HEK293T (cell line): ENCODE results near the gene FGFR2.

Experiments used
- CTCF ChIA-PET: fragments of 350-600 bp; formaldehyde crosslinking; extraction: SDS; loops from one replicate; lab custom pipeline; 2021; ENCODE audit warnings: antibody characterized with exemption, inconsistent platforms; lab: Yijun Ruan, JAX
- POLR2A ChIA-PET: fragments of 350-600 bp; formaldehyde crosslinking; extraction: SDS; loops from one replicate; lab custom pipeline; 2020; ENCODE audit warnings: antibody characterized with exemption, inconsistent platforms; lab: Yijun Ruan, JAX
- DNase-seq: peaks from one replicate; pipeline ENCODE4 v3.0.0; 2012; ENCODE audit warnings: mixed read lengths; ENCODE audit errors: extremely low spot score
- ARNT ChIP-seq: fragments of 450-650 bp; IDR thresholded peaks from 2 replicates; pipeline ENCODE4 v1.6.1; 2017; ENCODE audit warnings: mild to moderate bottlenecking
- BHLHE40 ChIP-seq: fragments of 450-650 bp; IDR thresholded peaks from 2 replicates; pipeline ENCODE4 v1.6.1; 2016; ENCODE audit warnings: mild to moderate bottlenecking, moderate library complexity, borderline replicate concordance
- CTBP1 ChIP-seq: fragments of 450-650 bp; IDR thresholded peaks from 2 replicates; pipeline ENCODE4 v1.6.1; 2016; ENCODE audit warnings: borderline replicate concordance
- ELF4 ChIP-seq: fragments of 450-650 bp; IDR thresholded peaks from 2 replicates; pipeline ENCODE4 v1.6.1; 2017; ENCODE audit warnings: antibody characterized with exemption
- FOXA1 ChIP-seq: fragments of 450-650 bp; IDR thresholded peaks from 2 replicates; pipeline ENCODE4 v1.6.1; 2016; ENCODE audit warnings: mild to moderate bottlenecking
- FOXK2 ChIP-seq: fragments of 450-650 bp; IDR thresholded peaks from 2 replicates; pipeline ENCODE4 v1.6.1; 2016; ENCODE audit warnings: mild to moderate bottlenecking
- FOXM1 ChIP-seq: fragments of 450-650 bp; IDR thresholded peaks from 2 replicates; pipeline ENCODE4 v1.6.1; 2017; ENCODE audit warnings: mild to moderate bottlenecking, borderline replicate concordance
- HDGF ChIP-seq: fragments of 450-650 bp; IDR thresholded peaks from 2 replicates; pipeline ENCODE4 v1.6.1; 2017; ENCODE audit warnings: antibody characterized with exemption, borderline replicate concordance
- L3MBTL2 ChIP-seq: fragments of 450-650 bp; conservative IDR thresholded peaks from 2 replicates; pipeline ENCODE4 v1.6.1; 2016; ENCODE audit warnings: mild to moderate bottlenecking
- LEF1 ChIP-seq: fragments of 450-650 bp; IDR thresholded peaks from 2 replicates; pipeline ENCODE4 v1.6.1; 2017; ENCODE audit warnings: mild to moderate bottlenecking, borderline replicate concordance
- NFRKB ChIP-seq: fragments of 450-650 bp; IDR thresholded peaks from 2 replicates; pipeline ENCODE4 v1.6.1; 2016; ENCODE audit warnings: mild to moderate bottlenecking, moderate library complexity
- SP1 ChIP-seq: fragments of 450-650 bp; IDR thresholded peaks from 2 replicates; pipeline ENCODE4 v1.6.1; 2017
- SUZ12 ChIP-seq: fragments of 450-650 bp; IDR thresholded peaks from 2 replicates; pipeline ENCODE4 v1.6.1; 2016; ENCODE audit warnings: mild to moderate bottlenecking
- TARDBP ChIP-seq: fragments of 450-650 bp; IDR thresholded peaks from 2 replicates; pipeline ENCODE4 v1.6.1; 2016
- ZNF384 ChIP-seq: fragments of 450-650 bp; IDR thresholded peaks from 2 replicates; pipeline ENCODE4 v1.6.1; 2016
- TF ChIP-seq, protein P1 (sequence below): fragments of 450-650 bp; IDR thresholded peaks from 2 replicates; pipeline ENCODE4 v1.6.1; 2016

The FGFR2 gene

DNA sequence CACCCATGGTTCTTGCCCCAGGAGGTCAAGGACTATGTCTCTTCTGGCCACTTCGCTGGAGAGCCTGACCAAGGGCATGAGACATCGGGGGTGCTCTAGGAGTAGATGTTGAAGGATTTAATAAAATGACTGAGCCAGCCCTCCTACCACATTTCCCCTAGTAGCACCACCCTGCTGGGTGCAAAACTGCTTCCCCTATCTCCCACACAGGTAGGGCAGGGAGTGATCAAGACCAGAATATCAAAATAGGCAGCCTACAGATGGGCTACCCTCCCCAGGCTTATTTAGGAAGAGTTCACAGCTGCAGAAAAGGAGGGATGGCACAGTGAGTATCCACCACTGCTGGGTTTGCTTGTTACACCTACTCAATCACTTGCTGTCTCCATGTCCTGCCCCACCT is 103.9 kb downstream of the FGFR2 start:
- ChIA-PET POLR2A (no interaction called here), CTCF (no interaction called here)
- no peak for DNase-seq
- TF ChIP-seq SUZ12 = no peak
- no peak for TF ChIP-seq HDGF
- TF ChIP-seq CTBP1 = no peak
- TF ChIP-seq L3MBTL2 = no peak
- TF ChIP-seq SP1 = no peak
- TF ChIP-seq, protein P1, sequence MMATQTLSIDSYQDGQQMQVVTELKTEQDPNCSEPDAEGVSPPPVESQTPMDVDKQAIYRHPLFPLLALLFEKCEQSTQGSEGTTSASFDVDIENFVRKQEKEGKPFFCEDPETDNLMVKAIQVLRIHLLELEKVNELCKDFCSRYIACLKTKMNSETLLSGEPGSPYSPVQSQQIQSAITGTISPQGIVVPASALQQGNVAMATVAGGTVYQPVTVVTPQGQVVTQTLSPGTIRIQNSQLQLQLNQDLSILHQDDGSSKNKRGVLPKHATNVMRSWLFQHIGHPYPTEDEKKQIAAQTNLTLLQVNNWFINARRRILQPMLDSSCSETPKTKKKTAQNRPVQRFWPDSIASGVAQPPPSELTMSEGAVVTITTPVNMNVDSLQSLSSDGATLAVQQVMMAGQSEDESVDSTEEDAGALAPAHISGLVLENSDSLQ = no peak
- TF ChIP-seq FOXM1 = no peak
- no peak for TF ChIP-seq NFRKB
- no peak for TF ChIP-seq ARNT
- no peak for TF ChIP-seq ELF4
- TF ChIP-seq LEF1 = no peak
- TF ChIP-seq FOXA1 = no peak
- no peak for TF ChIP-seq TARDBP
- no peak for TF ChIP-seq BHLHE40
- TF ChIP-seq FOXK2 = no peak

DNA sequence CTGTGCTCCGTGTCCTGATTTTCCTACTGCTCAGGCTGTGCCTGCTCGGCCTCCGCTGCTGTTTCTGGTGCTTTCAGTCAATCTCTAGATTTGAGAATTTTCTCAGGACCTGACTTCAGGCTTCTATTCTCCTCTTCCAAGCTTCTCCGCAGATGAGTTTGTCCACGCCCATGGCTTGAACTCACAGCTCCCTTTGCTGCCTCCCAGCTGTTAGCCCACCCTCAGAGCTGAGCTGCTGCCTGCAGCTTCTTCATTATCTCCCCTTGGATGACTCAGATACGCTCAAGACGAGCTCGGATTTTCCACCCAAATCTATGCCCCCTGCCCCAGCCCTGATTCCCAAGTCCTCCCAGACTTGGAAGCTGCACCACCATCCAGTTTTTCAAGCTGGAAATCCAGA is 104.7 kb downstream of the FGFR2 start:
- DNase-seq = no peak
- ChIA-PET CTCF (no interaction called here), POLR2A (no interaction called here)
- TF ChIP-seq NFRKB (no peak), L3MBTL2 (no peak), FOXK2 (no peak), TARDBP (no peak), FOXM1 (no peak), SUZ12 (no peak), HDGF (no peak), FOXA1 (no peak)
- TF ChIP-seq, protein P1 = no peak

DNA sequence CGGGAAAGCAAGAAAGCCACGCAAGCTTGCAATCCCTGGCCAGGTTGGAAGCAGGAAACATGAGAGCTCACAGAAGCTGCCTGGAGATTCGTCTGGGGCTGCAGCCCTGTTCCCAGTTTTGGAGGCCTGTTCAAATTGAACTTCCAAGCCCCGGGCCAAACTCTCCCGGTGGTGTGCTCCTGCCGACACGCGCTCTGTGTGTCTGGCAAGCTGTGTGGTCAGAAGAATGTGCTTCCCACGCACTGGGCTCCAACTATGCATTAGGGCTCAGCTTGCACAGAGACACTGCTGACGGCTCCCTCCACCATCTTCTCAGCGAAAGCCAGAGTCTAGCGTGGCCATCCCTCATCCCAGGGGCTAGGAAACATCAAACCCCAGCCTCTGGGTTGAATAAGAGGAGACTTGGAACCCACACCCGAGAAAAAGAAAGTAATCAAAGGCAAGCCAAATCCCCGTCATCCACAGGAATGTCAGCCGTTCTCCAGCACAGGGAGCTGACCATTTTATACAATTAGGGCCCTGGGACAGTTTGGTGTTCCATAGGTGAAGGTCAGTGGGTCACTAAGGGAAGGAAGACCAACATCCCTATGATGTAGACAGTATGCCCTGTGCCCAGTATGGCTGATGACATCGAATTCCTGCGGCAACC is 107.2 kb downstream of the FGFR2 start:
- POLR2A ChIA-PET = no interaction called here
- TF ChIP-seq CTBP1 (no peak), TARDBP (no peak), FOXA1 (no peak), ELF4 (no peak), L3MBTL2 (no peak), SUZ12 (no peak), HDGF (no peak), SP1 (no peak), FOXK2 (no peak), ARNT (no peak), LEF1 (no peak), ZNF384 (no peak)
- CTCF ChIA-PET = no interaction called here
- DNase-seq = no peak

DNA sequence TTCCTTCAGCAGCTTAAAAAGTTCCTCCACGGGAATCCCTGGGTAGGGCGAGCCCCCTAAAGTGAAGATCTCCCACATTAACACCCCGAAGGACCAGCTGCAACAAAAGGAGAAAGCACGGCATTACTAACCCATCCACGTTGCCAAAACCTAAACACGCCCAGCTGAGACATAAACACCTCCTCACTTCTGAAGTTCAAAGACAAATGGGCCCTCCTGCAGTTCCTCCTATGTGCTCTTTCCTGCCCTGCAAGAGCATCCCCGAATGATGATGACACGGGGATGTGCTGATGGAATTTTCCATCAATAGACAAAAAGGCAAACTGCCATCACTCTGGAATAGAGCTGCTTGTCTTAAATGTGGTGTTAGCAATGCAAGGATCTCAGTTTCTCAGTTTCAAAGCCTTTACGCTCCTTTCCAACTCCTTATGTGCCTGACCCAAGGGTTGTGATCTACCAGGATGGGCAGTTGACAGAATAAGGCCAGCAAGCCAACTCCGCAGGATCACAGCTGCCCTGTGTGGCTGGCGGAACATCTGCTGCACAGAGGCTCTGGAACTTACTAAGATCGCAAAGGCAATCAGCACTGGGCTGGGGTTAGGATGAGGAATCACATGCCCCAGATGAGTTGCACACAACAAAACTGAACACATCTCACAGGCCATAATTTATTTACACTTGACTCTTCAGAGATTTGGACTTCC is 112.7 kb downstream of the FGFR2 start:
- TF ChIP-seq CTBP1 (no peak), ZNF384 (no peak), FOXK2 (no peak), HDGF (no peak), TARDBP (no peak), NFRKB (no peak), L3MBTL2 (no peak), SP1 (no peak), FOXM1 (no peak), ELF4 (no peak), ARNT (no peak), LEF1 (no peak), FOXA1 (no peak), SUZ12 (no peak), BHLHE40 (no peak)
- TF ChIP-seq, protein P1 = no peak
- ChIA-PET CTCF (no interaction called here), POLR2A (no interaction called here)
- DNase-seq = no peak

DNA sequence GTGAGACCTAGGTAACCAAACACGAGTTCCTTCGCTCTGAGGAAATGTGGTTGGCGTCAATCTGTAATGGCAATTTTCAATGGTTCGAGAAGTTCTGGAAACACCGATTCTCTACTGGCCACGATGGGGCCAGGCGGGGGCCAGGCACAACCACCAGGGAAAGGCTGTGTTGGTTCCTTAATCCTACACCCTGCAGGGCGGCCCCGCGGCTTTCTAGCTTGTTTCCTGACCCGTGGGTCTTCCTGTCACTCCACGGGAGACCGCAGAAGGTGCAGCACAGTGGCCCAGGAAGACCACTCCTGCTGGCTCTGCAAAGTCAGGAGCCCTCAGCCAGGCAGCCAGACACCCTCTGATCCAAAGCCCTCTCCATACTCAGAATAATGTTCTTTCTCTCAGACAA is 113.4 kb downstream of the FGFR2 start:
- TF ChIP-seq FOXM1 (no peak), L3MBTL2 (no peak)
- POLR2A ChIA-PET = no interaction called here
- DNase-seq = no peak
- CTCF ChIA-PET = no interaction called here

DNA sequence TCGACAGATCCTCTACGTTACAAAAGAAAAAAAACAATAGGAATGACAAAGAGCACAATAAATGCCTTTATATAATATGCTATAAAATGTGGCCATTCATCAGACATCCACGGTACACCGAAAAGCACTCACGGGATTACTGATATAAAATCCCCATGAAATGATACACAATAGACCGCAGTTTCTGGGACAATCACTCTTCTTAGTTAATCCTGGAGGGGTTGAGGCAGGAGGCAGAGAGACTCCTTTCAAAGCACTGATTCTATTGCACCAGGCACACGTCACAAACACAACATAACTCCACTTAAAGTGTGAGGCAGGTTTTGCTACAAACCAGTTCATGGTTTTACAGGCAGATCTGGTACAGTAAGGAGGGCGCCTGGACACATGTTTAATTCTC is 113.8 kb downstream of the FGFR2 start:
- CTCF ChIA-PET = no interaction called here

More for the DNA sequence above, 113.8 kb downstream of the FGFR2 start:
- POLR2A ChIA-PET = no interaction called here
- TF ChIP-seq, protein P1 = no peak
- TF ChIP-seq LEF1 (no peak), CTBP1 (no peak), ARNT (no peak), SP1 (no peak), BHLHE40 (no peak), L3MBTL2 (no peak), FOXM1 (no peak), TARDBP (no peak), NFRKB (no peak), FOXA1 (no peak), HDGF (no peak)
- no peak for DNase-seq
